Left lung (tissue), 10 donors: ENCODE data around the gene SPECC1L. TPM values are rescaled to one million over a fixed set of nuclear protein-coding genes. Genes with fewer than 3 reads are reported as not detected.

ENCODE experiments used
- ATAC-seq: fragments of 200-7000 bp; cut with Tn5 transposase; one replicate; pipeline ENCODE4 v1.9.1; 2020; ENCODE audit warnings: moderate library complexity
- DNase-seq, 4 donors: peaks; one replicate each; pipeline ENCODE4 v3.0.0-alpha.2; 2013 to 2020
- H3K27ac ChIP-seq, 2 donors: fragments of 200-600 bp; sonication (generic) in 1 of 2; one replicate each; pipeline versions ENCODE4 v1.5.0 to v1.8.0; 2020 to 2021
- H3K27me3 ChIP-seq, 2 donors: fragments of 200-600 bp; sonication (generic) in 1 of 2; one replicate each; pipeline versions ENCODE4 v1.5.0 to v1.8.0; 2020 to 2021
- H3K36me3 ChIP-seq, 2 donors: fragments of 200-600 bp; sonication (generic) in 1 of 2; one replicate each; pipeline versions ENCODE4 v1.5.0 to v1.8.0; 2020 to 2021
- H3K4me1 ChIP-seq, 2 donors: fragments of 200-600 bp; one replicate each; pipeline ENCODE4 v1.8.0; 2021
- H3K4me3 ChIP-seq, 2 donors: fragments of 200-600 bp; sonication (generic) in 1 of 2; one replicate each; pipeline versions ENCODE4 v1.5.0 to v1.8.0; 2020 to 2021; ENCODE audit warnings: mild to moderate bottlenecking in 1 of 2
- H3K9me3 ChIP-seq, 2 donors: fragments of 200-600 bp; sonication (generic) in 1 of 2; one replicate each; pipeline versions ENCODE4 v1.5.0 to v1.8.0; 2020 to 2021
- intact Hi-C, 2 donors: fragments of 100-400 bp; cut with DNase I; formaldehyde crosslinking; loops; one replicate each; pipeline versions ENCODE4 v1.11.2 to v1.14.2; 2022
- polyA plus RNA-seq, 6 donors: library from polyadenylated mRNA; unstranded; fragments of 120-200 nt; gene quantifications; one replicate each; pipeline ENCODE4 v1.2.1, GENCODE V29; 2013; ENCODE audit not compliant: insufficient read length in 6 of 6
- total RNA-seq, 2 donors: library from RNA; stranded (reverse); fragmentation: NEBNext Ultra II Directional; extraction: Animal tissue kit (Norgen Biotek cat#: 25700); gene quantifications; one replicate each; pipeline ENCODE4 v1.2.1, GENCODE V29; 2021
- TF ChIP-seq, protein P1 (sequence below), 2 donors: fragments of 200-600 bp; sonication (generic) in 1 of 2; IDR thresholded peaks; one replicate each; pipeline versions ENCODE4 v1.5.0 to v1.8.0; 2021; ENCODE audit warnings: antibody characterized with exemption in 2 of 2
- donor health status: DM: no; HTN: yes; CAD: no.
- donor health status: DM: no; HTN: no; CAD: no.

The SPECC1L gene
- total and polyA plus RNA-seq, 8 donors, result 70.9 to 94.4 (median 80.9) TPM

- DNase-seq (peak in 1 of 4 donors; percentile 90), ATAC-seq (peak; percentile 36)
- peaks cover 0 to 8% of the 10 kb centered on the region in 2 donors for H3K27me3 ChIP-seq
- no peaks in the 10 kb centered on the region for H3K9me3 ChIP-seq
- H3K36me3 ChIP-seq, result no peaks in the 10 kb centered on the region
- H3K27ac ChIP-seq, result peak overlapping the region in 1 of 2 donors; percentile 79
- H3K4me1 ChIP-seq, result peaks cover 15 to 87% of the 10 kb centered on the region in 2 donors
- TF ChIP-seq, protein P1, sequence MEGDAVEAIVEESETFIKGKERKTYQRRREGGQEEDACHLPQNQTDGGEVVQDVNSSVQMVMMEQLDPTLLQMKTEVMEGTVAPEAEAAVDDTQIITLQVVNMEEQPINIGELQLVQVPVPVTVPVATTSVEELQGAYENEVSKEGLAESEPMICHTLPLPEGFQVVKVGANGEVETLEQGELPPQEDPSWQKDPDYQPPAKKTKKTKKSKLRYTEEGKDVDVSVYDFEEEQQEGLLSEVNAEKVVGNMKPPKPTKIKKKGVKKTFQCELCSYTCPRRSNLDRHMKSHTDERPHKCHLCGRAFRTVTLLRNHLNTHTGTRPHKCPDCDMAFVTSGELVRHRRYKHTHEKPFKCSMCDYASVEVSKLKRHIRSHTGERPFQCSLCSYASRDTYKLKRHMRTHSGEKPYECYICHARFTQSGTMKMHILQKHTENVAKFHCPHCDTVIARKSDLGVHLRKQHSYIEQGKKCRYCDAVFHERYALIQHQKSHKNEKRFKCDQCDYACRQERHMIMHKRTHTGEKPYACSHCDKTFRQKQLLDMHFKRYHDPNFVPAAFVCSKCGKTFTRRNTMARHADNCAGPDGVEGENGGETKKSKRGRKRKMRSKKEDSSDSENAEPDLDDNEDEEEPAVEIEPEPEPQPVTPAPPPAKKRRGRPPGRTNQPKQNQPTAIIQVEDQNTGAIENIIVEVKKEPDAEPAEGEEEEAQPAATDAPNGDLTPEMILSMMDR (IDR thresholded peaks at IDR 0.05), result no peak
- peak overlapping the region; percentile 47 to 63 for H3K4me3 ChIP-seq
- intact Hi-C loops, result loop anchor here in 1 of 2 donors (10.0 kb wide), 1 partner anchor 81 kb away; no protein-coding TSS in a partner anchor
Measured at GRCh38 chr22:24424001-24424900, 153.6 kb downstream of the SPECC1L start.

GRCh38 chr22:24424901-24425775 is 154.5 kb downstream of the SPECC1L start:
- Histone ChIP-seq H3K36me3 (no peaks in the 10 kb centered on the region), H3K9me3 (no peaks in the 10 kb centered on the region), H3K4me1 (peaks cover 14 to 87% of the 10 kb centered on the region in 2 donors), H3K27me3 (peaks cover 0 to 8% of the 10 kb centered on the region in 2 donors), H3K4me3 (peak overlapping the region; percentile 47 to 63), H3K27ac (peak overlapping the region in 1 of 2 donors; percentile 79)
- intact Hi-C loops, result loop anchor here in 1 of 2 donors (10.0 kb wide), 1 partner anchor 80 kb away; no protein-coding TSS in a partner anchor
- ATAC-seq (no peak), DNase-seq (peak in 1 of 4 donors; percentile 74)
- TF ChIP-seq, protein P1 (IDR thresholded peaks at IDR 0.05), result no peak

- H3K4me3 ChIP-seq, result no peak overlapping the region
- peaks cover 0 to 8% of the 10 kb centered on the region in 2 donors for H3K27me3 ChIP-seq
- intact Hi-C loops, result loop anchor here in 1 of 2 donors (10.0 kb wide), 1 partner anchor 78 kb away; no protein-coding TSS in a partner anchor
- H3K27ac ChIP-seq, result peak overlapping the region in 1 of 2 donors; percentile 79
- H3K9me3 ChIP-seq, result no peaks in the 10 kb centered on the region
- TF ChIP-seq, protein P1 (IDR thresholded peaks at IDR 0.05), result no peak
- ATAC-seq, result no peak
- H3K4me1 ChIP-seq, result peaks cover 6 to 87% of the 10 kb centered on the region in 2 donors
- DNase-seq, result peak in 1 of 4 donors; percentile 49
- no peaks in the 10 kb centered on the region for H3K36me3 ChIP-seq
Measured at GRCh38 chr22:24426436-24426835, 155.8 kb downstream of the SPECC1L start.

GRCh38 chr22:24426851-24427499 is 156.3 kb downstream of the SPECC1L start:
- Histone ChIP-seq H3K4me3 (peak overlapping the region in 1 of 2 donors; percentile 30), H3K9me3 (no peaks in the 10 kb centered on the region), H3K27me3 (peaks cover 0 to 8% of the 10 kb centered on the region in 2 donors), H3K4me1 (peaks cover 6 to 90% of the 10 kb centered on the region in 2 donors), H3K27ac (peak overlapping the region in 1 of 2 donors; percentile 79), H3K36me3 (no peaks in the 10 kb centered on the region)
- ATAC-seq (no peak), DNase-seq (peak in 1 of 4 donors; percentile 79)
- TF ChIP-seq, protein P1 (IDR thresholded peaks at IDR 0.05), result no peak
- intact Hi-C loops, result loop anchor here in 1 of 2 donors (10.0 kb wide), 1 partner anchor 78 kb away; no protein-coding TSS in a partner anchor
